ENCODE measurements around the gene SDK1. TPM values are rescaled to one million over a fixed set of nuclear protein-coding genes. Genes with fewer than 3 reads are reported as not detected.

SDK1 gene
- total and polyA plus RNA-seq, 2 of the 8 experiments (the other 6 are each of a cell fraction or from before 2014, with no cell fraction given), result 3.3 to 7.2 TPM

DNA sequence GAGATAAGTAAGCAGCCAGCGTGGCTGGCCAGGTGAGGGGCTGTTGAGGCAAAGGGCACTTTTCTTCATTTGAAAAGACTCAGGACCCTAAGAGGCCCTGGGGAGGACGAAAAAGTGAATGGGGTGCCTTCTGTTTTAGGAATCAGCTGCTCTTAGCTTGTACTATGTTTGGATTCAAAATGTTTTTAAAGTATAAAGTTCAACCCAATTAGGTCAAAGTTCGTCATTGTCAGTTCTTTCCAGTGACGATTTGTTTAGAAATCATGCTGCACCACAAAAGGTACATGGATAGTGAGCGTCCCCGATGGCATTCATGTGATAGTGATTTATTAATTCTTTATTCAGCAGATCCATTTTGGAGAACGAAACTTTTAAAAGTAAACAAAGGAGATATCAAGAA is 338.2 kb downstream of the SDK1 start:
- Histone ChIP-seq H4K91ac (replicated peaks; ENCODE audit: insufficient read length, low read length) (no peak overlapping the region), H3K9ac (replicated peaks in 1 of 4; ENCODE audit: extremely low read depth in 1 of 4, low read depth in 3 of 4, low read length in 3 of 4) (no peak overlapping the region), H2BK12ac (ENCODE audit: low read depth, low read length) (no peak overlapping the region), H3K4me2 (ENCODE audit: insufficient read depth in 1 of 2, low read depth in 2 of 2, low read length in 2 of 2) (no peak overlapping the region), H2BK5ac (ENCODE audit: low read depth, low read length) (no peak overlapping the region), H3K14ac (ENCODE audit: insufficient read length) (no peak overlapping the region), H3K9me3 (ENCODE audit: insufficient read depth in 2 of 2, low read depth in 1 of 2, low read length in 1 of 2) (no peaks in the 10 kb centered on the region), H3K4me3 (ENCODE audit: extremely low read depth in 1 of 4, insufficient read depth in 2 of 4, low read depth in 3 of 4, low read length in 4 of 4) (no peak overlapping the region), H3K4ac (replicated peaks; ENCODE audit: insufficient read length, low read depth, low read length) (no peak overlapping the region), H2BK120ac (replicated peaks; ENCODE audit: low read depth, low read length) (no peak overlapping the region), H4K5ac (ENCODE audit: insufficient read length, low read depth, low read length) (no peak overlapping the region), H4K8ac (ENCODE audit: extremely low read depth, insufficient read depth, low read length) (no peak overlapping the region), H3K18ac (ENCODE audit: extremely low read depth, low read length) (no peak overlapping the region), H2AK5ac (ENCODE audit: low read depth, low read length) (no peak overlapping the region), H2BK20ac (ENCODE audit: low read length) (no peak overlapping the region), H3K79me2 (ENCODE audit: control insufficient read depth in 1 of 2, insufficient read depth in 2 of 2, low read length in 2 of 2) (no peaks in the 10 kb centered on the region), H3K79me1 (ENCODE audit: low read depth, low read length) (no peaks in the 10 kb centered on the region), H3K23ac (ENCODE audit: insufficient read length) (no peak overlapping the region), H3K23me2 (ENCODE audit: low read depth, low read length) (no peaks in the 10 kb centered on the region), H3K27ac (ENCODE audit: low read depth, low read length) (no peak overlapping the region), H4K20me1 (replicated peaks in 1 of 2; ENCODE audit: control insufficient read depth in 1 of 2, insufficient read depth in 2 of 2, low read length in 2 of 2) (no peaks in the 10 kb centered on the region), H3K56ac (replicated peaks; ENCODE audit: insufficient read length, low read depth, low read length) (no peak overlapping the region), H3K27me3 (replicated peaks in 1 of 4; ENCODE audit: control insufficient read depth in 3 of 4, extremely low read depth in 1 of 4, insufficient read depth in 3 of 4, low read length in 3 of 4) (no peaks in the 10 kb centered on the region), H3K4me1 (replicated peaks in 1 of 4; ENCODE audit: control insufficient read depth in 3 of 4, insufficient read depth in 4 of 4, low read length in 3 of 4) (no peaks in the 10 kb centered on the region), H3K36me3 (ENCODE audit: control insufficient read depth in 2 of 4, insufficient read depth in 4 of 4, low read length in 3 of 4) (no peaks in the 10 kb centered on the region), H2BK15ac (ENCODE audit: low read length) (no peak overlapping the region), H2AFZ (ENCODE audit: low read length) (no peak overlapping the region)
- ChIA-PET CTCF (ENCODE audit: partially characterized antibody) (interaction anchor here (1.0 kb wide), 1 partner anchor 142 kb away, joined by 3 read pairs; no protein-coding TSS in a partner anchor), POLR2A (ENCODE audit: partially characterized antibody) (no interaction called here)
- 77% methylated on average over 7 of the region's 7 CpGs; no CpG with 5 or more reads in 1 of the 2 experiments for WGBS, 2 experiments (ENCODE audit: extremely low coverage in 1 of 2, insufficient coverage in 1 of 2, insufficient read length in 1 of 2, insufficient replicate concordance in 2 of 2, low coverage in 1 of 2, low lambda C conversion rate in 2 of 2, missing lambda C conversion rate in 1 of 2)
- DNase-seq (ENCODE audit: low read depth in 1 of 2, low spot score in 2 of 2) (no peak), FAIRE-seq (no peak)
- TF ChIP-seq KDM5A (IDR thresholded peaks at IDR 0.05; ENCODE audit: low read length) (no peak), TCF12 (IDR thresholded peaks at IDR 0.05; ENCODE audit: low read depth, low read length) (no peak), RXRA (IDR thresholded peaks at IDR 0.05; ENCODE audit: insufficient read depth, low read depth, low read length) (no peak), JUND (IDR thresholded peaks at IDR 0.05; ENCODE audit: low read length) (no peak), RAD21 (IDR thresholded peaks at IDR 0.05 in 1 of 2, conservative IDR thresholded peaks at IDR 0.05 in 1 of 2; ENCODE audit: low read depth in 2 of 2, low read length in 2 of 2) (no peak)
